Daoy (cell line): ENCODE results near the gene TECPR2. TPM values are rescaled to one million over a fixed set of nuclear protein-coding genes. Genes with fewer than 3 reads are reported as not detected.
A peak's percentile ranks its signal among the peaks of the same experiment; 100 is the strongest.

ENCODE experiments used
- DNase-seq: peaks from one replicate; pipeline ENCODE4 v3.0.0-alpha.2; 2015; ENCODE audit warnings: low read depth
- total RNA-seq: library from RNA; depleted of rRNA; stranded (reverse); fragments of >200 nt; shearing (Covaris generic); gene quantifications from 2 replicates; pipeline ENCODE4 v1.2.3, GENCODE V29; 2014

Gene TECPR2
- total RNA-seq, 1 experiment from 2014 or later: 15.3 TPM

GRCh38 chr14:102496331-102496691 lies 133.6 kb downstream of the TECPR2 start:
- DNase-seq: no peak

- DNase-seq: no peak
These were observed 134.4 kb downstream of the TECPR2 start for GRCh38 chr14:102496958-102497744.

GRCh38 chr14:102497998-102498677 lies 135.4 kb downstream of the TECPR2 start:
- DNase-seq: no peak

GRCh38 chr14:102498678-102499265 lies 136.0 kb downstream of the TECPR2 start:
- no peak for DNase-seq

GRCh38 chr14:102499401-102500157 lies 136.8 kb downstream of the TECPR2 start:
- DNase-seq: no peak

- peak; percentile 76 for DNase-seq
These were observed 137.5 kb downstream of the TECPR2 start for GRCh38 chr14:102500158-102500662.

- DNase-seq: no peak
These were observed 138.0 kb downstream of the TECPR2 start for GRCh38 chr14:102500713-102501112.

GRCh38 chr14:102501751-102502315 lies 139.1 kb downstream of the TECPR2 start:
- no peak for DNase-seq

GRCh38 chr14:102502571-102502970 lies 139.8 kb downstream of the TECPR2 start:
- DNase-seq: no peak

GRCh38 chr14:102503641-102504327 lies 141.0 kb downstream of the TECPR2 start:
- DNase-seq: no peak

GRCh38 chr14:102504328-102504999 lies 141.7 kb downstream of the TECPR2 start:
- no peak for DNase-seq

- no peak for DNase-seq
These were observed 142.4 kb downstream of the TECPR2 start for GRCh38 chr14:102505000-102505619.

GRCh38 chr14:102505775-102506625 lies 143.3 kb downstream of the TECPR2 start:
- DNase-seq: no peak

GRCh38 chr14:102506626-102506925 lies 143.8 kb downstream of the TECPR2 start:
- no peak for DNase-seq

GRCh38 chr14:102507081-102507856 lies 144.5 kb downstream of the TECPR2 start:
- DNase-seq: no peak

- no peak for DNase-seq
These were observed 145.1 kb downstream of the TECPR2 start for GRCh38 chr14:102507857-102508312.

GRCh38 chr14:102508410-102508773 lies 145.7 kb downstream of the TECPR2 start:
- no peak for DNase-seq
